Bladder microvascular endothelial cell (primary cell): Measurements from ENCODE around the gene GDF9. TPM values are rescaled to one million over a fixed set of nuclear protein-coding genes. Genes with fewer than 3 reads are reported as not detected.

Source experiments
- total RNA-seq: library from RNA; depleted of rRNA; stranded (reverse); fragments of >200 nt; gene quantifications from 2 replicates; pipeline ENCODE4 v1.2.3, GENCODE V29; 2014

Gene GDF9
- total RNA-seq, result not detected in 2 replicates

GRCh38 chr5:132866342-132867045 is at the start of gene GDF9, which contains the start of gene UQCRQ:
Gene GDF9 (minus strand): TSS chr5:132866469. CDS start chr5:132864533, 1,936 bp downstream.
Gene UQCRQ (plus strand): TSS chr5:132866642. CDS start chr5:132866882, 240 bp downstream.

GRCh38 chr5:132873119-132873929 is 7.1 kb upstream of the GDF9 start, which contains the start of gene LEAP2:
Gene LEAP2 (plus strand): TSS chr5:132873668. CDS start chr5:132873695, 27 bp downstream.

GRCh38 chr5:132830436-132831094 is 35.7 kb downstream of the GDF9 start, which contains the start of gene SHROOM1:
Gene SHROOM1 (minus strand): TSS chr5:132830647. CDS start chr5:132826140, 4,507 bp downstream.

GRCh38 chr5:132812781-132813598 is 53.3 kb downstream of the GDF9 start, which contains the start of gene SOWAHA:
Gene SOWAHA (plus strand): TSS chr5:132813302. CDS start chr5:132813622, 320 bp downstream.

Other genes starting within 250 kb of the GDF9 start
- gene IL13, start 208.3 kb downstream of the GDF9 start, total RNA-seq, result not detected in 2 replicates
- gene IL4, start 192.5 kb downstream of the GDF9 start, total RNA-seq, result not detected in 2 replicates
- gene KIF3A, start 128.9 kb downstream of the GDF9 start, total RNA-seq, result 4.2 and 12.3 TPM in 2 replicates
- under 0.01 and 0.06 TPM in 2 replicates for gene CCNI2, start 119.0 kb downstream of the GDF9 start, total RNA-seq
- 37.6 and 70.4 TPM in 2 replicates for gene SEPTIN8, start 89.2 kb downstream of the GDF9 start, total RNA-seq
- gene SOWAHA, start 53.2 kb downstream of the GDF9 start, total RNA-seq, result not detected in 2 replicates
- 4.4 and 5.2 TPM in 2 replicates for gene SHROOM1, start 35.8 kb downstream of the GDF9 start, total RNA-seq
- gene UQCRQ, start 173 bp upstream of the GDF9 start, total RNA-seq, result 78.4 and 98.4 TPM in 2 replicates
- under 0.01 and 0.38 TPM in 2 replicates for gene LEAP2, start 7.2 kb upstream of the GDF9 start, total RNA-seq
- gene AFF4, start 97.2 kb upstream of the GDF9 start, total RNA-seq, result 15.2 and 43.6 TPM in 2 replicates
- gene ZCCHC10, start 160.1 kb upstream of the GDF9 start, total RNA-seq, result 16.4 and 18.3 TPM in 2 replicates
- 55.2 and 139 TPM in 2 replicates for gene HSPA4, start 185.5 kb upstream of the GDF9 start, total RNA-seq